OCI-LY1 (cell line): ENCODE data around the gene PRKCA.

Experiments used
- CTCF ChIP-seq: fragments of 200-600 bp; sonication (generic), shearing (Covaris generic); IDR thresholded peaks from 2 replicates; pipeline ENCODE4 v1.5.1; 2017; ENCODE audit warnings: mild to moderate bottlenecking, antibody characterized with exemption, low read length, moderate library complexity, mixed read lengths
- EZH2 ChIP-seq: fragments of 200-600 bp; sonication (generic), shearing (Covaris generic); IDR thresholded peaks from 2 replicates; pipeline ENCODE4 v1.8.0; 2017; ENCODE audit warnings: borderline replicate concordance, mixed run types, mild to moderate bottlenecking, antibody characterized with exemption, low read length, moderate library complexity, mixed read lengths

- no peak for TF ChIP-seq CTCF
- no peak for TF ChIP-seq EZH2
Measured at GRCh38 chr17:66790501-66791061, 488.2 kb downstream of the PRKCA start.
